Left hindlimb (tissue), 1 donor: ENCODE results near the gene PITRM1.
"Not testable (repeated sequence)": the region's sequence is repeated elsewhere in the genome, so short reads cannot be mapped to it uniquely, and the experiment has no call there.

ENCODE experiments used
- DNase-seq: peaks from one replicate; pipeline ENCODE4 v3.0.0-alpha.2; 2018

PITRM1 gene

GRCh38 chr10:3198900-3199299 lies 26.3 kb upstream of the PITRM1 start:
- DNase-seq: no peak

GRCh38 chr10:3197348-3198003 lies 24.9 kb upstream of the PITRM1 start:
- DNase-seq: peak; percentile 87

DNA sequence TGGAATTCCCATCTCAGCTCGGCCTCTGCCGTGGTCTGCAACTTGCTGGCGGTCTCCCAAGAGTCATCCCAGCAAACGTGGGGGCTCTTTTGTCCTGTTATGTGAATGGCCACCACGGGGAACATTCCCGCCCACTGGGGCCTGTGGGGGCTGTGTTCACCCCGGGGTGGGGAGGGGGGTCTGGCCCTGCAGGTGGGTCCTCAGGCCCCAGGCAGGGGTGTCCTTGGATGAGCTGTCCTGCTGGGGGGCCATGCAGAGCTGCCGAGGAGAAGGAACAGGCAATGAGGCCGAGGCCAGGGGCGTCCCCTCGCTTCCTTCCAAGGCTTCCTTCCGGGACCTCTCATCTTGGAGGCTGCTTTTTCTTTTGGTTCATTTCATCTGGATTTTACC lies 24.4 kb upstream of the PITRM1 start:
- no peak for DNase-seq

DNA sequence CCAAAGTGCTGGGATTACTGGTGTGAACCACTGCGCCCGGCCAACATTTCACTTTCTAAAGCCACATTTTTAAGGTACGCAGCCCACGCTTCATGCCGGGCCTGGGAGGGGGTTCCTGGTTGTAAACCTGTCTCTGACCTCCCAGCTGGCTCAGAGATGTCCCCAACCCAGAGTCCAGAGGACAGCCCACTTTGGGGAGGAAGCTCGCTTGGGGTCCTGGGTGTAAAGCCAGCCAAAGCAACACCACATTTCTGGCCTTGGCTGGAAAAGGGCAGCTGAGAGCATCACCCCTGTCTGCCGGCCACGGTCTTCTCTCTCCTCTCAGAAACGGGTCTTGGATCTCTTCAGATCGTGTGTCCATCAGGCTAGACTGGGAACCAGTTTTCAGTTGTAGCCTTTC lies 23.9 kb upstream of the PITRM1 start:
- DNase-seq: no peak

GRCh38 chr10:3195726-3196125 lies 23.1 kb upstream of the PITRM1 start:
- DNase-seq: no peak

DNA sequence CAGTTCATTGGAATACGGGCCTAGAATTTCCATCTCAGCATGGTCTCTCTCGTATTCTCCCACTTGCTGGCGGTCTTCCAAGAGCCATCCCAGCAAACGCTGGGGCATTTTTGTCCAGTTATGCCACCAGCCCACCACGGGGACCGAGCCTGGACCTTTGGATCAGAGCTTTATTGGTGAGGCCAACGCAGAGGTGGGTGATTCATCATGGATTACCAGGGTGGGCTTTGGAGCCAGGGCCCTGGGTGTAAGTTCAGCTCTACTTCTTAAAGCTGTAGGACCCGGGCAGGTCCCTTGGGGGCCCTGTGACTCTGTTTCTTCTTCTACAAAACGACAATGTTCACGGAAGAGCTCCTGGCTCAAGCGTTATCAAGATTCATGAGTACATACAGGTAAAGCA lies 22.7 kb upstream of the PITRM1 start:
- no peak for DNase-seq

DNA sequence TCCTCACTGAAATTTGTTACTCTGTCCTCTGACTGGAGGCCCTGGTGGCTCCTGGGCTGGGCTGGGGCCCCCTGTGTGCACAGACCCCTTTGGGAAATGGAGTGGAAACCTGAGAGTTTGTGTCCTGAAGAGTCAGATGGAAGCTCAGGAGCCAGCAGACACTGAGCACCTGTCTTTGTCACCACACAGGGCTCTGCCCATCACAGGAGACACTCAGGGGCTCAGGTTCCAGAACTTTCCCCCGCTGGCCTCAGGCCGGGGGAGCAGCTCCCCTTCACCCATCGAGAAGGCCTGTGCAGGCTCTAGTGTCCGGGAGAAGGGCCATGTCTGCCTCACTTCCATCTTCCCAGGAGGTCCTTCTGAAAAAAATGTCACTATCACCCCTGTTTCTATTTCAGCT lies 22.3 kb upstream of the PITRM1 start:
- DNase-seq: no peak

GRCh38 chr10:3193751-3194150 lies 21.2 kb upstream of the PITRM1 start:
- DNase-seq: no peak

- DNase-seq: no peak
Observed at GRCh38 chr10:3192856-3193635, 20.5 kb upstream of the PITRM1 start.

GRCh38 chr10:3190817-3191216 lies 18.2 kb upstream of the PITRM1 start:
- no peak for DNase-seq

DNA sequence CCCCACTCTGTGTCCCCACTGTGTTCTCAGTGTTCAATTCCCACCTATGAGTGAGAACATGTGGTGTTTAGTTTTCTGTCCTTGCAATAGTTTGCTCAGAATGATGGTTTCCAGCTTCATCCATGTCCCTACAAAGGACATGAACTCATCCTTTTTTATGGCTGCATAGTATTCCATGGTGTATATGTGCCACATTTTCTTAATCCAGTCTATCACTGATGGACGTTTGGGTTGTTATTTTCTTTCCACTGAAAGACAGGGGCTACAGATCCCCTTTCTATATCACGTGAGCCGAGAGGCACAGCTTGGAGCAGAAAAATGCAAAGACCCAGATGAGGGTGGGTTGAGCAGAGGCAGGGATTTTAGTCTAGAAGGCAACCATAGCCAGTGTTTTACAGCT lies 14.6 kb upstream of the PITRM1 start:
- DNase-seq: not testable (repeated sequence)

DNA sequence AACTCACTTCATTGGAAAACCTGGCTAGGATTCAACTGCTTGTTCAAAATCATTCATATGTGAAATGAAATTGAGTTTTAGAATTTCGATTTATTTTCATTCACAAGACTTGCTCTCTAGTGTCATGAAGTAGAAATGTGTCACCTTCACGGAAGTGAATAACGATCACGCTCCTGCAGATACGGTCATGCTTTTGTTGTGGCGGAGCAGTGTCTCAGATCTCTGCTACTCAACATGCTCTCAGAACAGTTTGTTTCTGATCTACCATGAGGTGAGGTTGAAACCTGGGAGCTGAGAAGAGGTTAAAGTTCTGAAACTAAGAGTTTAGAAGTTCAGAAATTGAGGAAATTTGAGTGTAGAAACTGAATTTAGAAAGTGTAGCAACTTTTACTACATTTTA lies 13.8 kb upstream of the PITRM1 start:
- DNase-seq: no peak

- no peak for DNase-seq
Observed at GRCh38 chr10:3185386-3185785, 12.8 kb upstream of the PITRM1 start.

DNA sequence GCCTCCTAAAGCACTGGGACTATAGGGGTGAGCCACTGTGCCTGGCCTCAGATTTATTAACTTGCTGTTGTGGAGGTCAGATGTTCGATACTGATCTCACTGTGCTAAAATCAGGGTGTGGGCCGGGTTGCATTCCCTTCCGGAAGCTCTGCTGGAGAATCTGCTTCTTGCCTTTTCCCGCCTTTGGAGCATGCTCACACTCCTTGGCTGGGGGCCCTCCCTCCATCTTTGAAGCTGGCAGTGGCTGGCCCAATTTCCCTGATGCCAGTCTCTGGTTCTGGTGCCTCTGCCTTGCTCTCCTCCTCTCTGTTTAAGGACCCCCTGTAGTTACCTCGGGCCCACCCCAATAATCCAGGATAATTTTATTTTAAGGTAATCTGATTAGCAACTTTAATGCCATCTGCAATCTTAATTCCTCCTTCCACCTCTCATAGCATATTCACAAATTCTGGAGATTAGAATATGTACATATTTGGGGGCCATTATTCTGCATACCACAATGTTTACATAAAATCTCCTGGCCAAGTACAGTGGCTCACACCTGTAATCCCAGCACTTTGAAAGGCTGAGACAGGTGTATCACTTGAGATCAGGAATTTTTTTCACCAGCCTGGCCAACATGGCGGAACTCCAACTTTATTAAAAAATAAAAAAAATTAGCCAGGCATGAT lies 7.9 kb upstream of the PITRM1 start:
- no peak for DNase-seq

- DNase-seq: no peak
Observed at GRCh38 chr10:3179174-3179573, 6.6 kb upstream of the PITRM1 start.

- no peak for DNase-seq
Observed at GRCh38 chr10:3178042-3178441, 5.5 kb upstream of the PITRM1 start.

DNA sequence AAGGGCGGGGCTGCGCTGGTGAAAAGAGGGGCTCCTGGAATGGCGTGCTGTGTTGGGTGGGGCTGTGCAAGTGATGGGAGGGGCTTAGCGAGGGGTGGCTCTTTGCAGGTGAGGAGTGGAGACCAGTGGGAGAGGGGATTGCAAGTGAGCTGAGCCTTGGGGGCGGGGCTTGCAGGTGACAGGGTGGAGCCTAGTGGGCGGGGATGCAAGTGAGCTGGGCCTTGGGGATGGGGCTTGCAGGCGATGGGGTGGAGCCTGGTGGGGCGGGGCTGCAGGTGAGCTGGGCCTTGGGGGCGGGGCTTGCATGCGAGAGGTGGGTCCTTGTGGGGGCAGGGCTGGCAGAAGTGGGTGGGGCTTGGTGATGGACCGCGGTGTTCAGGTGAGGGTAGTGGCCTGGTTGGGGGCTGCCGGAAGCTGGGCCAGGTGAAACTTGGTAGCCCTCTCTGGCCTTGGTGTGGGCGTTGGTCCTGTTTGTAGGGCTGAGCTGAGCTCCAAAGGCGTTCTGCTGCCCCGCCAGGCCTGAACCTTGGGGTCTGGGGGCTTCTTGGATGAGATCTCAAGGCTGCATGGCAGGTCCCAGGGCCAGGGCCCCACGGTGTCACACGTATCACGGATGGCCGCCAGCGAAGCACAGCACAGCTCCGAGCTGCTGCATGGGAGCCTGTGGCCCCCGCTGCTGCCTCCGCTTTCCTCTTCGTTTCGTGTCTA lies 743 bp upstream of the PITRM1 start:
- no peak for DNase-seq

DNA sequence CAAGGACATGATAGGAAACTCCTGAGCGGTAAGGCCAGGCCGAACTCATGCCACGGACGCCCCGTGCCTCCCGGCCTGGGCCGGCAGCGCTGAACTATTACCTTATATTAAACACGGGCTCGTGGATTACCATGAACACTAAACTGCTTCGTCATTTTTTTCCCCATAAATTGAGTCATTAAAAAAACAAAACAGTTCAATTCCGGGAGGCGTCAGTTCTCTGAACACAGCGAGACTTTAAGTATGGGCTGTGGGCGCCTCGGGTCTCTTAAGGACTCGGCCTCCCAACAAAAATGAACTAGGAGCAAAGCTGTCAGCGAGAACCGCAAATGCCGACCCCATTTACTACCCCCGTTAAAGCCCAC lies 519 bp downstream of the PITRM1 start:
- DNase-seq: no peak

DNA sequence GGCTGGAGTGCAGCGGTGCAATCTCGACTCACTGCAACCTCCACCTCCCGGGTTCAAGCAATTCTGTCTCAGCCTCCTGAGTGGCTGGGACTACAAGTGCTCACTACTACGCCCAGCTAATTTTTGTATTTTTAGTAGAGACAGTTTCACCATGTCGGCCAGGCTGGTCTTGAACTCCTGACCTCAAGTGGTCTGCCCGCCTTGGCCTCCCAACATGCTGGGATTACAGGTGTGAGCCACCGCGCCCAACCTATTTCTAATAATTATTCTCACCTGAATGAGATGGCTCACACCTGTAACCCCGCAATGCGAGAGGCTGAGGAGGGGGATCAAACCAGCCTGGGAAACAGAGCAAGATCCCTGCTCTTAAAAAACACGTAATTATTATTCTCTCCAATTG lies 1.1 kb downstream of the PITRM1 start:
- not testable (repeated sequence) for DNase-seq

- no peak for DNase-seq
Observed at GRCh38 chr10:3169673-3170072, 2.9 kb downstream of the PITRM1 start.

- DNase-seq: peak; percentile 40
Observed at GRCh38 chr10:3169271-3169670, 3.3 kb downstream of the PITRM1 start.

DNA sequence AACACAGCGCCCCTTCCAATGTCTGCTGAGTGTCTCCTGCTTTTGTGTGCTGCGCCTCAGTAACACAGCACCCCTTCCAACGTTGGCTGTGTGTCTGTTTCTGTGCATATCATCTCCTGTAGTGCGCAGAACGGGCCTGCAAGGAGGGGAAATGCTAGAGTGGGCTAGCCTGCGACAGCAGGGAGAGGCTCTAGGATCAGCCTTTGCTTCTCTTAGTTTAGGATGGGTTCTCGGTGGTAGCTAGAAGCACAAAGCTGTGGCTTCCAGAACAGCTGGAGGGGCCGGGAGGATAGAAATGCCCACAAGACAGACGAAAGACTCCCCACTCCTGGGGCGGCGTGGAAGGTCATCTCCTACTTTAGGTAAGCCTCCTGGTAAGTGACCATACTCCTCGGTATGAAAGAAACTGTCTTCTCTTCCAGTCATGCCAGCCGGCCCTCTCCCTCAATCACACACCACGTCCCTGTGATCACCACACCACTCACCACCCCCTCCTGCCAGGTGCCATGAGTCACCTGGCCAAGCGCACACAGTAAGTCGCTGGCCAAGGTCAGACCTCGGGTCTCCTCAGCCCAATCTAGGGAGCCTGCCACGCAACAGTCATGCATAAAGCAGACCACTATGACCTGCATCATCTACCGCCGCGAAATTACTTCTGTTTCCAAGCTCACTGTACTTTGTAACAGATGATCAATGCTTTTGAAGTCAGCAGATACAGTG lies 4.8 kb downstream of the PITRM1 start:
- DNase-seq: no peak
